Cerebellar cortex (tissue), 1 donor: Measurements from ENCODE around the gene GOLGA1.

ENCODE experiments used
- DNase-seq: peaks from one replicate; pipeline ENCODE4 v3.0.0-alpha.2; 2015; ENCODE audit warnings: low spot score

GOLGA1 gene

DNA sequence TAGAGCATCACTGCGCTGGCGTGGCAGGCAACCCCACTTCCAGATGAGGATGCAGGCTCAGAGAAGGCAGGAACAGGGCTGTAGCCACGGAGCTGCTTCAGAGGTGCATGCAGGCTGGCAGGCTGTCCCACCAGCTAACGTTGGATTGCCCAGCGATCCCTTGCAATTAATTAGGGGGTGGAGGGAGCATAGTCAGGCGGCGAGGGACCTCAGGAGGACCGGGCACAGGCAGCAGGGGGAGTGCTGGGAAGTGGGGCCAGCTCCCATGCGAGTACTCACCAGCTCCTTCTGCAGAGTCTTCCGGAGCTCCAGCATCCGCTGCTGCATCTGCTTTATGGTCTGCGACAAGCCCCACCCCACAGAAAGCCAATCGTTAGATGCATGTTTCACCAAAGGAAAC, 58.7 kb downstream of the GOLGA1 start:
- DNase-seq: no peak

DNA sequence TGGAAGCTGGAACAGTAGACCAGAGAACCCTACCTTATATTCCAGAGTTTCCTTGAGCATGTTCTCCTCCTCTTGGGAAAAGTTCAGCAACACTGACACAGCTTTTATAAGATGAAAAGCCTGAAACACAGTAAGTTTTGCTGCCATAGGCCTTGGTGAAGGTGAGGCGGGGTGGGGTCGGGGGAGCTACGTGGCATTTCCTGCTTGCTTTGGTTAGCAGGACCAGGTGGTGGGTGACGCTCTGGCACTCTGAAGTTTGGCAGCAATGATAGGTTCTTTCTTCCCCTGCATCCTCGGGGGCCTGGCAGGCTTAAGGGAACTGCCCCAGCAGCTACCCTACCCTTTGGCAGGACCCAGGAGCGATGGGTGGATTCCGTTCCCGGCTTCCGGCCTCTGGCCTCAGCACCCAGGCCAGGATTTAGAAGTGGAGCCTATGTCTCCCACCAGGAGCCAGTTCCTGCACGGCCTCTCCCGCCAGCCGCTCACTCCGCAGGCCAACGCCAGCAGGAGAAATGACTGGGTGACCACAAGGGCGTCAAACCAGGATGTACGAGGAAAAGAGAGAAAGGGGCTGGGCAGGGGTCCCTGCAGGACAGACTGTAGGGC, 59.6 kb downstream of the GOLGA1 start:
- DNase-seq: no peak

DNA sequence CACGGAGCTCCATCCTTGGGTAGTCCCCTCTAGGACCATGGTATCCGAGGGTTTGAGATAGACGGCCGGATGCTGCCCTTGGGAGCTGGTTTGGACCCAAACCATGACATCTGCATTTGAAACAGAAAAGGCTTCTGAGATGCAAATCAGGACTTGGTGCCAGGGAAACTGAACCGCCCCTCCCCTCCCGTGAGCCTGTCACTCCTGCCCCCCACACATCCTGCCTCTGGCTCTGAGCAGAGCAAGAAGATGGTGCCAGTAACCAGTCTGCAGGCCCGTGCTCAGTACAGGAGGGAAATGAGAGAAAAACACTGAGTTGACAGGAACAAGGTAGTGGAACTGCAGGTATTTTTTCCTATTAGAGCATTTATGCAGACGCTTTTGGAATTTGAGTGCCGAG, 60.4 kb downstream of the GOLGA1 start:
- DNase-seq: no peak

DNA sequence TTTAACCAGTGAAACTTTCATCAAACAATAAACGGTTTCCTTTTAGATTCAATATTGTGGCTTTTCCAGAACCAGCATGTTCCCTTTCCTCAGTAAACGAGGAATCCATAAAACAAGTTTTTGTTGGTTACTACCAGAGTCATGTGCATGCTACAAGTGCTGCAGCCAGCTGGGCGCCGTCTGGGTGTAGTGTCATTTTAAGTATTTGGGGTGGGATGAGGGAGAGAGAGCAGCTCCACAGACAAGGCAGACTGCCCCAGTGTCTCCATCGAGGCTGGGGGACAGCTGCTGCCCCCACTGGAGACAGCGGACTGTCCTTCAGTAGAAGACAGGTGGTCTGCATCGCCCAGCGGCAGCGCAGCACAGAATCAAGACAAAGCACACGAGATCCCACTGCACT, 61.7 kb downstream of the GOLGA1 start:
- no peak for DNase-seq

DNA sequence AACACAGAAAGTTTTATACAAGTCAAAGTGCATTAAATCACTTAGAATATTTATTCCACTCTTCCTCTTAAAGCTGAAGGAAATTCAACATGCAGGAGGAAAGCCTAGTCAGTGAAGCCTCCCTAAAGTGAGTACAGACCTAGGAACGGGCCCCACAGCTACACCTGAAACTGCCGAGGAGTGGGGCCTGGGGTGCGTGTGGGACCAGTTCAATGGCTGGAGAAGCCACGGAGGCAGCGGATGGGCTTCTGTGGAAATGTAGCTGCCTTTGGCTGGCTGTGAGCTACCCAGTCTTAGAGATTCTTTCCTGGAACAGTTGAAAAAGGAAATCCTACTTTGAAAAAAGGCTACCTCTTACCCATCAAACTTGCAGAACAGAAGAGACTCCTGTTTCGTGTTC, 62.4 kb downstream of the GOLGA1 start:
- DNase-seq: no peak

DNA sequence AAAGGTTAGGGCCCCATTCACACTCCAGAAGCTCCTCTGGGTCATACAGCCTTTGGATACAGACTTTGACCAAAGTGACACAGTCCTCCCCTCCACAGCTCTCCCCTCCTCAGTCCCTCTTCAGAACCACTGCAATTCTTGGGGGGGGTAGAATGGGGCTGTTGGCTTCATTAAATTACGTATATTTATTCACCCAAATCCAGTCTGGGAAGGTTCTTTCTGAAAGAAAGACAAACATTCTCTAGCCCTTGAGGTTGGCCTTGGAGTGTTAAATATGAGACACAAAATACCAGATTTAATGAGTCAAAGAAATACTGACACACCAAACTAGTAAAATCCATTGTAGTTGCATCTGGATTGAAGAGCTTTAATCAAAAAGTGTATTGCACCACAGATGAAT, 62.9 kb downstream of the GOLGA1 start:
- no peak for DNase-seq

DNA sequence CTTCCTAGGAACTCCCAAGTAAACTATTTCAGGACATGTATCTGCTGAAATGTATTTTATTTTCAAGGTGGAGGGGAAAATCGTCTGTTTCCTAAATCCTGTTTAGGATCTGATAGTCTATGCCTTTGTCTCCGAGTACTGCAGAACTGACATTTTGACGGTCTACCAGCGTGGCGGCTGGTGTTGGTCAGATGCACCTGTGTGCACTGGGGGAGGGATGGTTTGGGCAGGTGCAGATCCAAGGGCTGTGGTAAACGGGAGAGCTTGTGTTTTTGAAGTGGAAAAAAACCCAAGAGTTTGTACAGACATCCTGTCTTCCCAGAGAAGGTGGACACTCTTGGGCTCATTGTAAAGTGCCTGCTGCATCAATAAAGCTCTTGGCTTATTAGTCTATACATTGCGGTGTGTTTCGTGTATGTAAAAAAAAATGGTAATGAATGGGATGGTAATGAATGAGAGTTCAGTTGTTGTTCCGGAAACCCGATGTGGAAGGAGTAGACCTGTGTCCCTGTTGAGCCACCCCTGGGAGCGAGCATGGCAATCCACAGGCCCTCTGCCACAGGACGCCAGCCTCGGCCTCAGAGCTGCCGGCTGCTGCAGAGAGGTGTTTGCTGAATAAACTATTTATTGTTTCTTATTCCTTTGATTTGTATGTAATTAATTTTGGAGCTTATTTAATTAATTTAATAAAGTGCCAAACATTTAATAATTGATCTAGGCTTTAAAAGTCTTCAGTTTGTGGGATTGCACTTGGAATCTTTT, 63.7 kb downstream of the GOLGA1 start:
- DNase-seq: no peak

DNA sequence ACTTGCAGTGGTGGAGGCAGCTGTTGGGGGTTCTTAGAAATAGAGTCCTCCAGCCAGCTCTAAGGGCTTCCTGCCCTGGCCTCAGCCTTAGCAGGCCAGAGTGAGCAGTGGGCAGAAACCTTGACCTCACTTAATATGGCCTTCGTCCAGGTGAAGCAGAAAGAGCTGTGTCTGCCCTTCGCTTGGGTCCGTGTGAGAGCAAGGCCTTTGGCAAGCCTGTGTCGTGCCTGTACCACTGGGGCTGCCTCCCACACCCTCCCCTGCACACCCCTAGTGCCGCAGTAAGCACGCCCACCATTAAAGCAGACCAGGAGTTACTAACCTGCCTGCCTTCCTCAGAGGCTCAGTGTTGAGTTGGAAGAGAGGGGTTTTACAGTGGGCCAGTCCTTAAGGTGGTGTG, 65.4 kb downstream of the GOLGA1 start:
- DNase-seq: no peak

DNA sequence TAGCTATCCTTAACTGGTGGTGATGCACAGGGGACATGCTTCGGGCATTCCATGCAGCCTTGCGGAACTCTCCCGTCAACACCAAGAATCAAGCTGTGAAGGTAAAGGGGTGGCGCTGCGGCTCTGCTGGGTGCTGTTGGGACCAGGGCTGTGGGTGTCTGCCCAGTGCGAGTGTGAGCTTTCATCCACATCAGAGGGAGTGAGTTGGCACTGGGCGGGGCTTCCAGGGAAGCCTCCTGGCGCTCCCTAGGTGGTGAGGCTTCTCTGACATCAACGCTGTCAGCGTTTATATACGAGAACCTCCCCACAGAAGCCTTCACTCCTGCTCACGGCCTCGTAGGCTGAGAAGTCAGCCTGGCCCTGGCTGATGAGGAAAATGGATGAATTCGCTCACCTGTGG, 67.2 kb downstream of the GOLGA1 start:
- peak; percentile 52 for DNase-seq

DNA sequence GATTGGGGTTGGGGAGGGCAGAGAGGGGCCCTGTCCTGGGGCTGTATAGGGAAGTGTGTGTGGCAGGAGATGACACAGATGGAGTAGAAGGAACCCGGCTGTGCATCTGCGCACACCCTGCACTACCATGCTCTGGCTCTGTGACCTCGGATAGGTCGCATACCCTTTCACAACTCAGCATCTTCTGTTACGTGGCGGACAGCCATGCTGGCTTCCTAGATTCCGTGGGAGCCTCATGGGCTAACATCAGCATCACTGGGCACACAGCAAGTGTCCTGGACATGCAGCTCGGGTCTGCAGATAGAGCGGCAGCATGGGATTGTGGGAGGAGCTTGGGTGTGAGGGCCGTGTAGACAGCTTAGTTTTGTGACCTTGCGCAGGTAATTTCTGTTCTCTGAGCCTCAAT, 69.7 kb downstream of the GOLGA1 start:
- DNase-seq: no peak

DNA sequence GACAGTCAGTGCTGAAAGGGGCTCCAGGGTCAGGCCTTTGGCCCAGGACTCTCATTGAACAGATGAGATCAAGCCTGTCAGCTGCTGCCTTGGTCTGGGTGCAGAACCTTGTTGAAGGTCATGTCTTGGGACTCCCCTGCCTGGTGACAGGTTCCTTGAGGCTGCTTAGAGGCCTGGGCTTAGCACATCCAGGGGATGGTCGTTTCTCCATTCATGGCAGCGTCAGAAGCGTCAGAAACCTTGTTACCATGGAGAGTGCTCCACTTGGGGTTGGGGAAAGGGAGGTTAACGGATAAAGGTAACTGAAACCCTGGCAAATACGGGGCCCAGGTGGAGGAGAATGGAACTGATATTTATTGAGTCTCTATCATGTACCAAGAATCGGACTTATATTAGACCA, 70.2 kb downstream of the GOLGA1 start:
- DNase-seq: no peak

DNA sequence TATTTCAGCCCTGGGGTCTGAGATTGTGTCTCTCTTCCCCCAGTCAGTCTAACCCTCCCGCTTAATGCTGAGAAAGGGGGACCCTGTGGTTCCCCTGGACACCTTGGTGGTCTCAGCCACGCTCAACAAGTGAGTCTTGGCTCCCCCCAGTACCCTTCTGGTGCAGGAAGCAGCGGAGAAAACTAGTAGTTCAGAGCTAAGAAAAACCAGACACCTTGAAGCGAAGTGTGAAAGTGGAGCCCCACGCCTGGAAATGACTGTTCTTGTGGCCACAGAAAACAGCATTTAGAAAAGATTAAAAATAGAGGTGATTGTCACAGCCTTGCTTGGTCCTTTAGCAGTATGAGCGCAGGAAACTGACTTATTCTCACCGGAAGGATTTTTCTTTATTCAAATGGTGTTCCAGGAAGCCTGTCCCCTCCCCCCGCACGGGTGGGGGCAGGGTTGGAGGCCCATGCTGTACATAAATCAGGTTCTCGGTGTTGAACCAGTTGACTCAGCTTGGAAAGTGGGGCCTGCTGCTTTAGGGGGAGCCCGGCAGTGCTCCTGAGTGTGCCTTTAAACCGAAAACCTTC, 70.8 kb downstream of the GOLGA1 start:
- DNase-seq: no peak

DNA sequence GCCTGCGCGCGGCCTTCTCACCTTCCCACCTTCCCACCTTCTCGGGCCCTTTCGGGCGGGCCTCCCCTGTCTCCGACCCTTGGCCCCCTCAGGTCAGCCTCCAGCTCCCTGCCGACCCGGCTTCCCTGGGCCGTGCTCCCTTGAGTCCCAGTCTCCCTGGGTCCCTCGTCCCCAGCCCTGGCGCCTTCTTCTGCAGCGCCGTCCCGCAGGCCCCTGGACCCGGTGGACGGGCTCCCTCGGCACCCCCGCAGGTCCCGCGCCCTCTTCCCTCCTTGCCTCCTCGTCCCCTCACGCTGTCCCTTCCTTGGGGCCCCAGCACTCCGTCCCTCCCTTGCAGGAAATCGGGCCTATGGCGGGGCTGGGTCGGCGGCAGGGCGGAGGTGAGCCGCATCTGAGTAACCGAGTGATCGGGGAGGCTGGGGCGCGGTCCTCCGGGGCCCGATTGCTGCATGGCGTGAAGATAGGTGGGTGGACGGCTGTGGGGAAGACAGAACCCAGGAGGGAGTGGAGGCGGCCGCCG, 71.4 kb downstream of the GOLGA1 start:
- no peak for DNase-seq

DNA sequence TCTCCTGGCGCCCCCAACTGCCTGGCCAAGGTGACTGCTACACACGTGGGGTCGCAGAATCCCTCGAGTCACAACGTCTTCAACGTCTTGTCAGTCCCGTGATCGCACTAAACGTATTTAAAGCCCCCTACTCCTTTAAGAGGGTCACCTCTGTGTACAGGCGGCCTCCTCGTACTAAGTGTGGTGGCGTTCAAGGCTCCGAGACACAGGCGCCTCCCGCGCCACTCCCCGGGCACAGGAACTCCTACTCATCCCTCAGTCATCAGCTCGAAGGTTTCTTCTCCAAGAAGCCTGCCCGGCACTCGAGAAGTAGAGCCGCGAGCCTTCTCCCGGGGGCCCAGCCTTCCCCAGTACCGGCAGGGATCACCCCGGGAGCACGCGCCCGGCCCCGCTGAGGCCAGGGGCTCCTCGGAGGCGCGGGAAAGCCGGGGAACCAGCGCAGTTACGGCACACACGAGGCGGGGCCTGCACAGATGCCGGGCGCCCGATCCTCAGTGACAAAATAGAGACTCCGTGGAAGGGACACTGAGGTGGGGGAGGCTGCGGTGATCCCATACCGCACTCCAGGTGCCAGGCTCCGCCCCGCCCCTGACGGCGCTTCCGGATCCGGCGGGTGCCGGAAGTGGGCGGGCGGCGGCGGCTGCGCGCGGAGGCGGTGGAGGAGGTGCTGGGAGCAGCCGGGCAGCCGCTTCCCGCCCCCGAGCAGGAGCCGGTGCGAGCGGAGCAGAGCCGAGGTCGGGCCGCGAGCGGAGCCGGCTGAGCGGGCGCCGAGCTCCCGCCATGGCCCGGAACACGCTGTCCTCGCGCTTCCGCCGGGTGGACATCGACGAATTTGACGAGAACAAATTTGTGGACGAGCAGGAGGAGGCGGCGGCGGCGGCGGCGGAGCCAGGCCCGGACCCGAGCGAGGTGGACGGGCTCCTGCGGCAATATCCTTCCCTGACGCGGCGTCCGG, 72.1 kb downstream of the GOLGA1 start:
- peak; percentile 84 for DNase-seq

DNA sequence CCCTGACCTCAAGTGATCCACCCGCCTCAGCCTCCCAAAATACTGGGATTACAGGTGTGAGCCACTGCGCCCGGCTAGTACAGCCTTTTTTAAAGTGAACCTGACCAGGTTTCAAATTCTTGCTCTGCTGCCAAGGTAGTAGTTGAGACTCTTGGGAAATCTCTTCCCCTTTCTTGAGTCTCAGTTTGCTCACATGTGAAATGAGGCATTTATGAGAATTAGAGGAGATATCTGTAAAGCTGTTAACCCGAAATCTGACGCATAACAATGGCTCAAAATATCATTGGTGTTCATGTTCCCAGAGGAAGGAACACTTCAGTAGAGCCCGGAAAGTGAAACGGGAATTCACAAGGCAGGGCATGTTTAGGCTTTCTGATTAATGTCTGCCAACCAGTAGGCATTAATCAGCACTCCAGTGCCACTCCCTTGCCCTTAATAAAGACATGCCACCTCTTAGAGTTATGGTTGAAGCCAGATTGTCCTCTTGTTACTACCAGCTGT, 77.5 kb downstream of the GOLGA1 start:
- no peak for DNase-seq

DNA sequence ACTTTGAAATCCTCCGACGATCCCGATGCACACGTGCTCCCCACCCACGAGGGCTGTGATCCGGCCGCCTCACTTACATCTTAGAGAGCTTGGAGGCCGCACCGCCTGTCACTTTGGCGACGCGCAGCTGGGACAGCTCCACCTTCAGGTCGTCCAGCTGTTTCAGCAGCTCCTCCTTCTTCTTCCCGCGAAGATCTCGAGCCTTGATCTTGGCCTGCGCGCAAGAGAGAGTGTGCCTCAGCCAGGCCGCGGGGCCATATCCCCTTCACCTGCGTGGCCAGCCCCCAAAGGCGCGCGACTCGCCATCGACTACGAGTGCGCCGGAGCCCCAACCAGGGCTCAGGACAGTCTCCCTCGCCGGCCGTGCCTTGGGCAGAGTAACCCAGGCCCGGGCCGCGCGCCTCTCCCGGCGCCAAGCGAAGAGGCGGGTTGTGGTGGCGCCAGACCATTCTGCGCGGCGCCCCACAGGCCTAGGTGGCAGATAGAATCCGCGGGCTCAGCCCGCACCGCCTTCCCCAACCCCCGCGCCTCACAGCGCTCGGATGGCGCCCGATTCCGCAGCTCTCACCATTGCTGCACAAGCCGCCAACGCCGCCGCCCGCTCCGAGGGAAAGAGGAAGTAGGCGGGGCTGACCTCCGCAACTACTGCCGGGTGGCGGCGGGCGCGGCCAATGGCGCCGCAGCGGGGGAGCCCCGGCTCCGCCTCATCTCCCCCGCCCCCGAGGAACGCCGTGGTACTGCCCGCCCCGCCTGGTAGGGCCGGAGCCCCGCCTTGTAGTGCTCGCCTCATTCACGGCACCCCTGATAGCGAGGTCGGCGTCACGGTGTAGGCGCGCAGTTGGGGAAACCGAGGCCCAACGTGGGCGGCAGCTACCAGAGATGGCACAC, 79.3 kb downstream of the GOLGA1 start, which contains the start of the genes ARPC5L and RPL35:
Gene ARPC5L, plus strand, starts transcription at position 789 of the 888 bp plus-strand sequence. CDS start 7,161 bp downstream, outside the sequence.
Gene RPL35, minus strand, starts transcription at position 616 of the 888 bp plus-strand sequence. Its CDS starts 45 bp downstream, at position 571.
- DNase-seq: peak; percentile 95

DNA sequence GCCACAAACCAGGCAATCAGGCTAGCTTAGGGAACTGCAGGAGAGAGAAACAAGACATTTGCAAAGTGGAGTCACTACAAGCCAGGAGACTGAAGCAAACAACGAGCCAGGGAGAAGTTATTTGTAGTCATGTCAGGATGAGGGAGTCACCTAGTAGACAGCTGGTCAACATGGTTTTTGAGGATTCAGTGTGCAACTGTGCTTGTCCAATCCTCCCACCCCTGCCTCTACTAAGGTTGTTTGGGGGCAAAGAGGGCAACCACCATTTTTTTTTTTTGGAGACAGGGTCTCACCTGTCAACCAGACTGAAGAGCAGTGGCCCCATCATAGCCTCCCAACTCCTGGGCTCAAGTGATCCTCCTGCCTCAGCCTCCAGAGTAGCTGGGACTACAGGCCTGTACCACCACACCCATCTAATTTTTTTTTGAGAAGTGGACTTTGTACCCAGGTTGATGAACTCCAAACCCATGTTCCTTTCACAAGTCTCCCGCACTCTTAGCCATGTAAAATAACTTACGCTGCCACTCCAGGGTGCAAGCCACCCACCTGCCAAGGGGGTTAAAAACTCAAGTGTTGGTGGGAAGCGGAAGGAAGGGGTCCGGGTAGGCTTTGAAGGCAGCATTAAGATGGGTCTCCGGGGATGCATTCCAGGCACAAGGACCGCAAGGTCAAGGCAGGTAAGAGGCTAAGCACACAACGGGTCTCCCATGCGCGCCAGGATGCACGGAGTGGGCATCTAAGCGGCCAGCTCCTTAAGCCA, 80.1 kb downstream of the GOLGA1 start:
- DNase-seq: no peak

DNA sequence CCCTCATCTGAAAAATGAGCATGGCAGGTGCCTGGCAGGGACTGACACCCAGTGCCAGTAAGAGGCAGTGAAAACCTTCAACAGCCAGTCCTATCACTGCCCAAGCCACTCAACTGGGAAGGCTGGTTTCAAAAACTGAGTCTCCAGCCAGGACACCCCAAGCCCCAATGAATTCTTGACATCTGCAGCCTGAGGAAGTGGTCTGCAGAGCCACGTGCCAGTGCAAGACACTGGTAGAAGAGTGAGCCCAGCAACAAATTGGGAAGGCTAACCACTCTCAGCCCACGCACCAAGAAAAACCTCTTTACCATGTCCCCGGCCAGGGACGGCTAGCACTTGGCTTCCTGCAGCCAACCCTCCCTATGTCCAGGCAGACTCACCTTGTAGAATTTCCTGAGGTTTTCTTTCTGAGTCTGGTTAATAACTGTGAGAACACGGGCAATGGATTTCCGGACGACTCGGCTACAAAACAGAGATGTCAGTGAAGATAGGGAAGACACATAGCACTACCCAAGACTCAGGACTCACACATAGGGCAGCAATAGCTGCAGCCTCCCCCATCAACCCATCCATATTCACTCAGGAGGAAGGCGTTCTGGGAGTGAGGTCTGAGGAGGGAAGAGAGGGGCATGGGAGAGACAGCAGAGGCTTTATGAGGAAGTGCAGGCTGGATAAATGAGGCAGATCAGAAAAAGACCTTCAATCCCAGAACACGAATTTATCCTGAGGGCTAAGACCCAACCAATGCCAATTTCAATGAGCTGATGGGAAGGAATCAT, 80.9 kb downstream of the GOLGA1 start:
- DNase-seq: no peak
